Measurements from ENCODE around the gene VAC14. TPM values are rescaled to one million over a fixed set of nuclear protein-coding genes. Genes with fewer than 3 reads are reported as not detected.

The VAC14 gene
- total RNA-seq, 3 donors from 2014 or later, result 32.3 to 35.1 (median 32.8) TPM

- intact Hi-C loops (cut with DNase I, micrococcal nuclease), result no loop called here
- ATAC-seq (peak; percentile 74), DNase-seq (peak in 2 of 3 donors; percentile 55 to 72)
- TF ChIP-seq, protein P1, sequence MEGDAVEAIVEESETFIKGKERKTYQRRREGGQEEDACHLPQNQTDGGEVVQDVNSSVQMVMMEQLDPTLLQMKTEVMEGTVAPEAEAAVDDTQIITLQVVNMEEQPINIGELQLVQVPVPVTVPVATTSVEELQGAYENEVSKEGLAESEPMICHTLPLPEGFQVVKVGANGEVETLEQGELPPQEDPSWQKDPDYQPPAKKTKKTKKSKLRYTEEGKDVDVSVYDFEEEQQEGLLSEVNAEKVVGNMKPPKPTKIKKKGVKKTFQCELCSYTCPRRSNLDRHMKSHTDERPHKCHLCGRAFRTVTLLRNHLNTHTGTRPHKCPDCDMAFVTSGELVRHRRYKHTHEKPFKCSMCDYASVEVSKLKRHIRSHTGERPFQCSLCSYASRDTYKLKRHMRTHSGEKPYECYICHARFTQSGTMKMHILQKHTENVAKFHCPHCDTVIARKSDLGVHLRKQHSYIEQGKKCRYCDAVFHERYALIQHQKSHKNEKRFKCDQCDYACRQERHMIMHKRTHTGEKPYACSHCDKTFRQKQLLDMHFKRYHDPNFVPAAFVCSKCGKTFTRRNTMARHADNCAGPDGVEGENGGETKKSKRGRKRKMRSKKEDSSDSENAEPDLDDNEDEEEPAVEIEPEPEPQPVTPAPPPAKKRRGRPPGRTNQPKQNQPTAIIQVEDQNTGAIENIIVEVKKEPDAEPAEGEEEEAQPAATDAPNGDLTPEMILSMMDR (IDR thresholded peaks at IDR 0.05), result no peak
- Histone ChIP-seq H3K4me1 (ENCODE audit: low read depth) (peaks cover 31% of the 10 kb centered on the region), H3K4me3 (no peak overlapping the region), H3K9me3 (no peaks in the 10 kb centered on the region), H3K36me3 (ENCODE audit: low read depth) (no peaks in the 10 kb centered on the region)
Measured at GRCh38 chr16:70695331-70696070, 105.5 kb downstream of the VAC14 start.

- DNase-seq (no peak), ATAC-seq (no peak)
- Histone ChIP-seq H3K4me3 (no peak overlapping the region), H3K4me1 (ENCODE audit: low read depth) (peaks cover 36% of the 10 kb centered on the region), H3K9me3 (no peaks in the 10 kb centered on the region), H3K36me3 (ENCODE audit: low read depth) (no peaks in the 10 kb centered on the region)
- intact Hi-C loops (cut with DNase I, micrococcal nuclease), result no loop called here
- TF ChIP-seq, protein P1 (IDR thresholded peaks at IDR 0.05), result no peak
Measured at GRCh38 chr16:70694868-70695218, 106.1 kb downstream of the VAC14 start.

- TF ChIP-seq, protein P1 (IDR thresholded peaks at IDR 0.05), result no peak
- intact Hi-C loops (cut with DNase I, micrococcal nuclease), result no loop called here
- Histone ChIP-seq H3K4me3 (no peak overlapping the region), H3K9me3 (no peaks in the 10 kb centered on the region), H3K36me3 (ENCODE audit: low read depth) (no peaks in the 10 kb centered on the region), H3K4me1 (ENCODE audit: low read depth) (peaks cover 39% of the 10 kb centered on the region)
- DNase-seq (no peak), ATAC-seq (no peak)
Measured at GRCh38 chr16:70694088-70694867, 106.7 kb downstream of the VAC14 start.

- Histone ChIP-seq H3K4me1 (ENCODE audit: low read depth) (peaks cover 45% of the 10 kb centered on the region), H3K4me3 (no peak overlapping the region), H3K9me3 (no peaks in the 10 kb centered on the region), H3K36me3 (ENCODE audit: low read depth) (no peaks in the 10 kb centered on the region)
- intact Hi-C loops (cut with DNase I, micrococcal nuclease), result no loop called here
- DNase-seq, result no peak
- ATAC-seq, result no peak
- TF ChIP-seq, protein P1 (IDR thresholded peaks at IDR 0.05), result no peak
Measured at GRCh38 chr16:70692873-70693671, 107.9 kb downstream of the VAC14 start.

DNA sequence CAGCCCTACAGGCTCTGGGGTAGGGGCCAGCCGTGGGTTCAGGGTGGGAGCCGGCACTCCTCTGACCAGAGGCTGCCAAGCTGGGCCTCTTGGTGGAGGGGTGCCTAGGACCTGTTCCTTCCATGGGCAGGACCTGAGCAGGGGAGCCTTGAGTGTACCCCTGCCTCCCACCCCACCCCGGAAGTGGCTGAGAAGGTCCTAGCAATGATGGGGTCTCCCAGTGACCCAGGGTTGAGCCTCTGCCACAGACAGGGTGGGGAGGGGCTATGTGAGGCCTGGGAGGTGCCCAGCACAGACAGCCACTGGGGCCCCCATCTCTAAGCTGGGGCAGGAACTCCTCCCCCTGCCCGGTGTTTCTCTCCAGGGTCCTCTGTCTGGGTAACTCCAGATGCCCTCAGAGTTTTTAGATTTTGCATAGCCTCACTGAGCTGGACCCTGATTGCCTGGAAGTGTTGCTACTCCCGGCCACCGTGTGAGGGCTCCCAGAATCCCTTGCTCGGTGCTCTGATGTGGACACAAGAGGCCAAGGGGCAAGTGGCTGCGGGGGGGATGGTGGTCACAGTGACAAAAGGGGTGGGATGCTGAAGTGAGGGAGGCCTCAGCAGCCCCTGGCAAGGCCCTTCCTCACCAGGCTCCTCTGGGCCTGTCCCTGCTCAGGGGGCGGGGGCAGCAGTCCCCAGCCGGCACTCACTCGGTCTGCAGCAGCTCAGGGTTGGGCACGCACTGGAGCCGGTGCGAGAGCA is 108.7 kb downstream of the VAC14 start:
- intact Hi-C loops (cut with DNase I, micrococcal nuclease), result no loop called here
- ATAC-seq, result no peak
- Histone ChIP-seq H3K9me3 (no peaks in the 10 kb centered on the region), H3K4me3 (no peak overlapping the region), H3K4me1 (ENCODE audit: low read depth) (peaks cover 50% of the 10 kb centered on the region), H3K36me3 (ENCODE audit: low read depth) (no peaks in the 10 kb centered on the region)
- peak in 1 of 3 donors; percentile 57 for DNase-seq
- TF ChIP-seq, protein P1 (IDR thresholded peaks at IDR 0.05), result no peak

Measured in mucosa of descending colon (tissue), 3 donors.